Stimulated activated CD4-positive, alpha-beta T cell treated with anti-CD3 and anti-CD28 coated beads, Interleukin-1b, Interleukin-23, amount 100 ng/mL, for 4 hours (primary cell): ENCODE data around the gene MICALL1.

Source experiments
- DNase-seq, 2 donors: peaks; one replicate each; pipeline ENCODE4 v3.0.0-alpha.2; 2020; ENCODE audit warnings: low read depth in 2 of 2

MICALL1 gene

GRCh38 chr22:37905534-37906363 is at the start of gene MICALL1:
TSS of gene MICALL1 (plus strand) at chr22:37906297. CDS start at chr22:37906423, 126 bp downstream.
- peak; percentile 30 to 63 for DNase-seq

GRCh38 chr22:37860796-37861421 is 45.2 kb upstream of the MICALL1 start:
- no peak for DNase-seq

- no peak for DNase-seq
Observed at GRCh38 chr22:37862570-37863325, 43.3 kb upstream of the MICALL1 start.

GRCh38 chr22:37865510-37865909 is 40.6 kb upstream of the MICALL1 start:
- DNase-seq: no peak

DNA sequence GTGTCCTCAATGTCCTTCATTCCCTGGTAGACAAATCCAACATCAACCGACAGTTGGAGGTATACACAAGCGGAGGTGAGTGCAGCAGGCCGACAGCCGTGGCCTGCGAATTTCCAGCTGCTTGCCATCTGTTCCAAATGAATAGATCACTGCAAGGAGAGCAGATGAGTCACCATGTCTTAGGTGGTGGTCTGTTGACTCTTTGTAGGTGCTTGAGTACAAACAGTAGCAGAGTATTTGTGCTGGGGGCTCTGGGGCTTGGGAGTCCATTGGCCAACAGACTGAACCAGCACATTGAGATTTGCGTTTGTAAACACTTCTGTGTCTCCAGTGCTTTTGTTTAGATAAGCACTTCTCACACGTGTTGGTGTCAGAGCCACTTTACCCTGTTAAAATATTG is 35.8 kb upstream of the MICALL1 start:
- no peak for DNase-seq

DNA sequence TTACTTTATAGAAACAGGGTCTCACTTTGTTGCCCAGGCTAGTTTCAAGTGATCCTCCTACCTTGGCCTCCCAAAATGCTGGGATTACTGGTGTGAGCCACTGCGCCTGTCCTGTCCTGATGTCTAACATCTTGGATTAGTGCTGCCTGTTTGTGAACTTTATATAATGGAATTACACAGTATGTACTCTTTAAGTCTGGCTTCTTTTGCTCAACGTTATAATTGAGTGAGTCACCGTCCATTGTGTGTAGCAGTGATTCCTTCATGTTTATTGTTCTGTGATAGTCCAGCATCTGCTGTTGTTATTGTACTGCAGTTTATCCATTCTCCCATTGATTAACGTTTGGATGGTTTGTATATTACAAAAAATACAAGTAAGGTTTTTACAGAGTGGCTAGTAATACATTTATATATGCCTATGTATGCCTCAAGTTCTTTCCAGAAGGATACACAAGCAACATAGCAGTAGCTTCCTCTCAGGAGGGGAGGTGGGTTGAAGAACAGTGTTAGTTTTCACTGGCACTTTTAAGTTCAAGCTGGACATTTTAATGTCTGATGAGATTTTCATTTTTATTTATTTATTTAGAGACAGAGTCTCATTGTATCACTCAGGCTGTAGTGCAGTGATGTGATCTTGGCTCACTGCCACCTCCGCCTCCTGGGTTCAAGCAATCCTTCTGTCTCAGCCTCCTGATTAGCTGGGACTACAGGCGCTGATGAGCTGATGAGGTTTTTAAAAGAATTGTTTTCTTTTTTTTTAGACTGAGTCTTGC is 25.2 kb upstream of the MICALL1 start:
- DNase-seq: no peak

GRCh38 chr22:37884420-37884819 is 21.7 kb upstream of the MICALL1 start:
- no peak for DNase-seq

GRCh38 chr22:37887584-37888378 is 18.3 kb upstream of the MICALL1 start:
- DNase-seq: no peak

- DNase-seq: no peak
Observed at GRCh38 chr22:37891926-37892325, 14.2 kb upstream of the MICALL1 start.

DNA sequence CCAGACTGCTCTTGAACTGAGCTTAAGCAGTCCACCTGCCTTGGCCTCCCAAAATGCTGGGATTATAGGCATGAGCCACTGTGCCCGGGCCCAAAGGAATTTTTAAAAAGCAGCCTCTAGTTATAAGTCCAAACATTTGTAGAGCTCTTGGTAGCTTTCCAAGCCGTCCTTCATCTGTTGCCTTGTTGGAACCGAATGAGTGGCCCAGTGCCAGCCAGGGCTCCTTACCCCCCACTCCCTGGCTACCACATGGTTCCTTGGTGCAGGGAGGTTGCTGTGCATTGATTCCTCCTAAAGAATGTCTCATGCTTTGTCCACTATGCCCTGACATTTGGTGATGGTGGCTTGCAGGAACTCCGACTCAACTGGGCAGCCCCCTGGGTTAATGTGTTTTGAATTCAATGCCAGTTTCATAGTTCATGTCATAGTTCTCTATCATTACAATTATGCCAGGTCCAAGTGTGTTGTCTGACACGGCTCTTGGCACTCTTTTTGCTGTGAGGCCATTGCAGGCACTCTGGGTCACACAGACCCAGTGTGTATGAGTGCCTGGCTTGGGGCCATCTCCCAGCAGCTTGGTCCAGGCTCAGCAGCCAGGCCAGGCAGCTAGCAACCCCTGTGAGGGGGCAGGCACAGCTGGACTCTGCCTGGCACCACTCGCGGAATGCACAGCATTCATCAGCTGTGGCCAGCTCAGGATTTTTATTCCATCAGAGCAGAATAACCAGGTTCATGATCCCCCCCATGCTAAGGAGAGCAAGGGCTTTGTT is 13.3 kb upstream of the MICALL1 start:
- DNase-seq: no peak

DNA sequence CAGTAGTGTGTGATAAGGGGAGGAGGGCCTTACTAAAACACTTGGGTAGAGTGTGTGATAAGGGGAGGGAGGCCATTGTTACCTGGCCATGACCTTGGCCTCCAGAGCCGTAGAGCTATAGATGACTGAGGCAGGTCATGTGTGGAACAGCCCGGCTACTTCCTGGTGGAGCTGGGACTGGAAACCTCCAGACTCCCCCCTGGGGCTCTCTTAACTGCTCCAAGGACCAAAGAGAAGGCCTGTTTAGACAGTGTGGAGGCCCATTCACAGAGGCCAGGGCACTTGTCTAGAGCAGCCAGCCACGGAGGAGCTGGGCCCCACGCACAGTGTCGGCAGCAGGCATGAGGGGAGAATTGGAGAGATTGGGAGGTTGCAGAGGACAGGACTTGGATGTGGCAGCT is 12.5 kb upstream of the MICALL1 start:
- no peak for DNase-seq

GRCh38 chr22:37894939-37895670 is 11.0 kb upstream of the MICALL1 start:
- no peak for DNase-seq

GRCh38 chr22:37896181-37896592 is 9.9 kb upstream of the MICALL1 start:
- DNase-seq: no peak

DNA sequence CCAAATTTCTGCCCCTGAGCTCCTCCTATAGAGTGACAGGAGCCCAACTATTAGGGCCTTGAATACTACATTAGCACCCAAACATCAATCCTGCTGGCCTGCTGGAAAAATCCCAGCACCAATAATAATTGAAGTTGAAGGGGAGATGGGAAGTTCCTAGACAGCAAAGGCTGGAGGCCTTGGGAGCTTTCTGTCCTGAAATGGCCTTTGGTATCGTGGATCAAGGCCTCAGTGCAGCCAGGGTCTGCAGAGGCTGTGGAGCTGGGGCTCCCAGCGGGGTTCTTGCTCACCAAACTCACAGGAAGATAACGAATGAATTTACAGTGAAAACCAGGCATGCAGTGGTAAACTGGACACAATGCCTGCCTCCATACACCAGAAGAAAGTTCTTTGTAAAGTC is 9.2 kb upstream of the MICALL1 start:
- DNase-seq: no peak

- no peak for DNase-seq
Observed at GRCh38 chr22:37897807-37898206, 8.3 kb upstream of the MICALL1 start.

- no peak for DNase-seq
Observed at GRCh38 chr22:37898441-37899181, 7.5 kb upstream of the MICALL1 start.

DNA sequence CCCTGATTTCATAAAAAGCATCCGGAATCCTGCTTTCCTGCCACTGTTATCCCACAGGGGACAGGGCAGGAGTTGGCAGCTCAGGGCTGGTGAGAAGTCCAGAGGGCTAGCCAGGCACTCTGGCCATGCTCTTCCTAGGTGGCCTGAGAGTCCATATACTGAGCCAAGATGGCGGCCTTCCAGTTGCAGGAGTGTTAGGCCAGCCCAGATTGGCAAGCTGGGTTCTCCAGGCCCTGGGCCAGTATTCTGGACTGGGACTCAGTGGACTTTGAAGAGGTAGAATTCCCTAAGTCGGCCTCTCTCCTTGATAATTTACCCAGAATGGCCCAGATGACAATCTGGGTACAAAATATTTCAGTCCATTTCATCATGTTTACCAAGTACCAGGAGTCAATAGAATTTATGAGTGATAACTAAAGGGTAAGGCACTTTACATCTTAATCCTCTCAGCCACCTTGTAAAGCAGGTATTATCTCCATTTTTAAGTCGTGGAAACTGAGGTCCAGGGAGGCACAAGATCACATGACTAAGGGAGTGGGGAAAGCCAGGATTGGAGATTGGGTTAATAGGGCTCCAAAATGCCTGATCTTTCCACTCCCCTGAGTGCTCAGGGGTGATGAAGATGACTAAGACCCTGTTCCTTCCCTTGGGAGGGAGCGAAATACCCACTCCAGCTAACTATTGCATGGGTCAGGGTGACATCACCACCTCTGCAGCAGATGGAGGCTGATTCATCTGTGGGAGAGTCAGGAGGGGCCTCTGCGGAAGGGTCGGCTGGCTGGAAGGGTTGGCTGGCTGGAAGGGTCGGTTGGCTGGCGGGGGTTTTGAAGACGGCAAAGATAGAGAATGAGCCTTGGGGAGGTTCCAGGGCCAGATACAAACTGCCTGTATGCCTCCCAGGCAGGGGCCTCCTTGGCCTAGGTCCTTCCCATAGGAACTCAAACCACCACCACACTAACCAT is 1.2 kb upstream of the MICALL1 start:
- DNase-seq: no peak
